Left hindlimb (tissue), 1 donor: ENCODE data around the gene PARN.
"Not testable (repeated sequence)": the region's sequence is repeated elsewhere in the genome, so short reads cannot be mapped to it uniquely, and the experiment has no call there.

ENCODE experiments used
- DNase-seq: peaks from one replicate; pipeline ENCODE4 v3.0.0-alpha.2; 2018

The PARN gene

GRCh38 chr16:14424595-14424994 is 205.5 kb downstream of the PARN start:
- DNase-seq: no peak

GRCh38 chr16:14423344-14423743 is 206.7 kb downstream of the PARN start:
- no peak for DNase-seq

- no peak for DNase-seq
Measured at GRCh38 chr16:14420721-14421488, 209.2 kb downstream of the PARN start.

GRCh38 chr16:14420243-14420642 is 209.8 kb downstream of the PARN start:
- not testable (repeated sequence) for DNase-seq

- no peak for DNase-seq
Measured at GRCh38 chr16:14419817-14420216, 210.2 kb downstream of the PARN start.

GRCh38 chr16:14418795-14419225 is 211.2 kb downstream of the PARN start:
- DNase-seq: no peak

GRCh38 chr16:14416184-14416583 is 213.9 kb downstream of the PARN start:
- no peak for DNase-seq

GRCh38 chr16:14415291-14415690 is 214.8 kb downstream of the PARN start:
- DNase-seq: no peak

GRCh38 chr16:14409563-14409962 is 220.5 kb downstream of the PARN start:
- no peak for DNase-seq

- DNase-seq: no peak
Measured at GRCh38 chr16:14407786-14408399, 222.2 kb downstream of the PARN start.

- DNase-seq: no peak
Measured at GRCh38 chr16:14405611-14406537, 224.2 kb downstream of the PARN start.

- DNase-seq: not testable (repeated sequence)
Measured at GRCh38 chr16:14403001-14403389, 227.1 kb downstream of the PARN start.

- not testable (repeated sequence) for DNase-seq
Measured at GRCh38 chr16:14402114-14403000, 227.7 kb downstream of the PARN start.

- DNase-seq: peak; percentile 57
Measured at GRCh38 chr16:14401711-14402061, 228.4 kb downstream of the PARN start.

- DNase-seq: not testable (repeated sequence)
Measured at GRCh38 chr16:14400978-14401710, 228.9 kb downstream of the PARN start.

GRCh38 chr16:14400285-14400977 is 229.6 kb downstream of the PARN start:
- DNase-seq: no peak

GRCh38 chr16:14399378-14400284 is 230.4 kb downstream of the PARN start:
- DNase-seq: peak; percentile 58

GRCh38 chr16:14398014-14398717 is 231.9 kb downstream of the PARN start:
- DNase-seq: no peak

- not testable (repeated sequence) for DNase-seq
Measured at GRCh38 chr16:14395710-14396304, 234.3 kb downstream of the PARN start.
